Stimulated activated CD8-positive, alpha-beta memory T cell treated with anti-CD3 and anti-CD28 coated beads, Interleukin-15, amount 100 ng/mL, for 4 hours (primary cell): ENCODE results near the gene NRIP1.

ENCODE experiments used
- DNase-seq, 2 donors: peaks; one replicate each; pipeline ENCODE4 v3.0.0-alpha.2; 2020; ENCODE audit warnings: low read depth in 2 of 2

Gene NRIP1

GRCh38 chr21:15064576-15065391 lies at the start of gene NRIP1:
Gene NRIP1 (minus strand): TSS chr21:15065000. CDS start chr21:14968192, 96,808 bp downstream.
- peak; percentile 58 to 74 for DNase-seq

GRCh38 chr21:15112858-15113257 lies 48.1 kb upstream of the NRIP1 start:
- no peak for DNase-seq

GRCh38 chr21:15108801-15109200 lies 44.0 kb upstream of the NRIP1 start:
- DNase-seq, result no peak

- DNase-seq, result no peak
These were observed 39.7 kb upstream of the NRIP1 start for GRCh38 chr21:15104470-15104869.

GRCh38 chr21:15098908-15099307 lies 34.1 kb upstream of the NRIP1 start:
- no peak for DNase-seq

- no peak for DNase-seq
These were observed 33.4 kb upstream of the NRIP1 start for GRCh38 chr21:15098181-15098580.

GRCh38 chr21:15097580-15097979 lies 32.8 kb upstream of the NRIP1 start:
- DNase-seq, result no peak

GRCh38 chr21:15096146-15096545 lies 31.3 kb upstream of the NRIP1 start:
- no peak for DNase-seq

GRCh38 chr21:15095326-15095725 lies 30.5 kb upstream of the NRIP1 start:
- no peak for DNase-seq

- DNase-seq, result no peak
These were observed 29.9 kb upstream of the NRIP1 start for GRCh38 chr21:15094706-15095105.

- no peak for DNase-seq
These were observed 28.4 kb upstream of the NRIP1 start for GRCh38 chr21:15093216-15093615.

GRCh38 chr21:15092745-15093144 lies 27.9 kb upstream of the NRIP1 start:
- no peak for DNase-seq

- DNase-seq, result no peak
These were observed 25.6 kb upstream of the NRIP1 start for GRCh38 chr21:15090390-15090789.

- DNase-seq, result no peak
These were observed 23.7 kb upstream of the NRIP1 start for GRCh38 chr21:15088488-15088887.

- no peak for DNase-seq
These were observed 19.9 kb upstream of the NRIP1 start for GRCh38 chr21:15084668-15085067.

GRCh38 chr21:15080526-15080925 lies 15.7 kb upstream of the NRIP1 start:
- DNase-seq, result no peak

- no peak for DNase-seq
These were observed 14.5 kb upstream of the NRIP1 start for GRCh38 chr21:15079269-15079668.

GRCh38 chr21:15078180-15078579 lies 13.4 kb upstream of the NRIP1 start:
- no peak for DNase-seq

- no peak for DNase-seq
These were observed 12.8 kb upstream of the NRIP1 start for GRCh38 chr21:15077529-15078145.

- no peak for DNase-seq
These were observed 11.9 kb upstream of the NRIP1 start for GRCh38 chr21:15076730-15077129.

- no peak for DNase-seq
These were observed 6.2 kb upstream of the NRIP1 start for GRCh38 chr21:15071009-15071408.

GRCh38 chr21:15066123-15066575 lies 1.3 kb upstream of the NRIP1 start:
- no peak for DNase-seq

GRCh38 chr21:15065392-15066122 lies 757 bp upstream of the NRIP1 start:
- peak; percentile 42 to 48 for DNase-seq
